Measurements from ENCODE around the gene RAB1A. TPM values are rescaled to one million over a fixed set of nuclear protein-coding genes. Genes with fewer than 3 reads are reported as not detected.

The RAB1A gene
- total RNA-seq, 1 donor from 2014 or later: 62.5 TPM

Other genes starting within 250 kb of the RAB1A start
- 12.3 and 15.1 TPM in 2 replicates for gene SLC1A4, start 140.7 kb downstream of the RAB1A start, total RNA-seq
- 38.5 and 44.4 TPM in 2 replicates for gene CEP68, start 73.7 kb downstream of the RAB1A start, total RNA-seq
- 107 and 193 TPM in 2 replicates for gene ACTR2, start 97.7 kb upstream of the RAB1A start, total RNA-seq

All from dermis blood vessel endothelial cell (primary cell).